Keratinocyte (primary cell): ENCODE results near the gene SCRN1. TPM values are rescaled to one million over a fixed set of nuclear protein-coding genes. Genes with fewer than 3 reads are reported as not detected.

Source experiments
- DNase-seq: peaks from one replicate; pipeline ENCODE4 v3.0.0-alpha.2; 2011; ENCODE audit warnings: low read depth, missing footprints, low spot score
- FAIRE-seq: peaks from 2 replicates; lab custom pipeline; 2011; peaks lifted over from hg19 to GRCh38; lab: Jason Lieb, UNC
- H2AFZ ChIP-seq: 2 replicates; pipeline ENCODE4 v1.6.0; 2012; ENCODE audit warnings: low read length, control low read depth, inconsistent platforms; ENCODE audit not compliant: control insufficient read depth
- H3K27ac ChIP-seq: 2 replicates; pipeline ENCODE4 v1.5.1; 2011; ENCODE audit warnings: low read length; ENCODE audit not compliant: control insufficient read depth, insufficient read depth
- H3K27me3 ChIP-seq: 3 replicates; pipeline ENCODE4 v1.6.0; 2011; ENCODE audit warnings: low read length; ENCODE audit not compliant: control insufficient read depth, insufficient read depth; ENCODE audit errors: extremely low read depth
- H3K36me3 ChIP-seq, 2 experiments: 2 replicates in 1 of 2; 3 replicates in 1 of 2; pipeline ENCODE4 v1.5.1; 2011; ENCODE audit warnings: low read length in 2 of 2, mild to moderate bottlenecking in 1 of 2; ENCODE audit not compliant: control insufficient read depth in 2 of 2, insufficient read depth in 2 of 2; ENCODE audit errors: extremely low read depth in 1 of 2
- H3K4me1 ChIP-seq: 3 replicates; pipeline ENCODE4 v1.5.1; 2011; ENCODE audit warnings: low read length; ENCODE audit not compliant: control insufficient read depth, insufficient read depth; ENCODE audit errors: extremely low read depth
- H3K4me2 ChIP-seq: 3 replicates; pipeline ENCODE4 v1.6.0; 2011; ENCODE audit warnings: low read depth, low read length; ENCODE audit not compliant: control insufficient read depth, insufficient read depth; ENCODE audit errors: extremely low read depth
- H3K4me3 ChIP-seq, 3 experiments: fragments of 200-600 bp in 1 of 3; sonication (generic) in 1 of 3; 2 replicates in 2 of 3; 3 replicates in 1 of 3; pipeline ENCODE4 v1.5.1; 2011 to 2016; ENCODE audit warnings: low read length in 3 of 3, mild to moderate bottlenecking in 3 of 3, control low read depth in 2 of 3, inconsistent platforms in 1 of 3, low read depth in 1 of 3, mixed read lengths in 1 of 3, mixed run types in 1 of 3, moderate library complexity in 1 of 3; ENCODE audit not compliant: control insufficient read depth in 2 of 3, insufficient read depth in 2 of 3; ENCODE audit errors: extremely low read depth in 1 of 3
- H3K79me2 ChIP-seq: 2 replicates; pipeline ENCODE4 v1.6.0; 2012; ENCODE audit warnings: low read length; ENCODE audit not compliant: control insufficient read depth, insufficient read depth
- H3K9ac ChIP-seq: 3 replicates; pipeline ENCODE4 v1.6.0; 2011; ENCODE audit warnings: low read length; ENCODE audit not compliant: control insufficient read depth, insufficient read depth; ENCODE audit errors: extremely low read depth
- H3K9me1 ChIP-seq: 3 replicates; pipeline ENCODE4 v1.6.0; 2011; ENCODE audit warnings: low read length; ENCODE audit not compliant: control insufficient read depth, insufficient read depth; ENCODE audit errors: extremely low read depth
- H3K9me3 ChIP-seq: 2 replicates; pipeline ENCODE4 v1.5.1; 2012; ENCODE audit warnings: low read depth, low read length; ENCODE audit not compliant: control insufficient read depth
- H4K20me1 ChIP-seq: 3 replicates; pipeline ENCODE4 v1.6.0; 2011; ENCODE audit warnings: low read length; ENCODE audit not compliant: control insufficient read depth, insufficient read depth; ENCODE audit errors: extremely low read depth
- EZH2 ChIP-seq: IDR thresholded peaks from one replicate; pipeline ENCODE4 v1.6.1; 2012; ENCODE audit warnings: inconsistent platforms, mild to moderate bottlenecking, low read length, moderate library complexity
- dilution Hi-C: fragments of 300-500 bp; cut with MboI; formaldehyde crosslinking; loops from one replicate; pipeline ENCODE4 v1.7.0; 2020; ENCODE audit warnings: low sequenced_read_pairs; ENCODE audit not compliant: extremely low pct_ligation_motif_present
- polyA plus RNA-seq, 5 experiments: library from polyadenylated mRNA; depleted of rRNA in 3 of 5; stranded (reverse) in 3 of 5; stranded (forward) in 1 of 5; unstranded in 1 of 5; fragments of >200 nt; gene quantifications; 1 replicate in 1 of 5; 2 replicates in 3 of 5; 3 replicates in 1 of 5; pipeline versions ENCODE4 v1.2.1 to v1.2.3, GENCODE V29; 2011 to 2012; ENCODE audit warnings: missing spikeins in 2 of 5, low read depth in 1 of 5, low replicate concordance in 1 of 5
- TF ChIP-seq, protein P1 (sequence below), 3 experiments: IDR thresholded peaks in 1 of 3; conservative IDR thresholded peaks in 1 of 3; optimal IDR thresholded peaks in 1 of 3; 2 replicates in 2 of 3; 3 replicates in 1 of 3; pipeline versions ENCODE3 to v1.5.1; 2011; ENCODE audit warnings: low read length in 3 of 3, mild to moderate bottlenecking in 3 of 3, moderate library complexity in 2 of 3, control low read depth in 1 of 3, inconsistent platforms in 1 of 3; ENCODE audit not compliant: insufficient read depth in 2 of 3; ENCODE audit errors: extremely low read depth in 1 of 3

The SCRN1 gene
- polyA plus RNA-seq, 1 donor (not counting 4 experiments of a cell fraction or from before 2014, with no cell fraction given): 52.3 TPM

DNA sequence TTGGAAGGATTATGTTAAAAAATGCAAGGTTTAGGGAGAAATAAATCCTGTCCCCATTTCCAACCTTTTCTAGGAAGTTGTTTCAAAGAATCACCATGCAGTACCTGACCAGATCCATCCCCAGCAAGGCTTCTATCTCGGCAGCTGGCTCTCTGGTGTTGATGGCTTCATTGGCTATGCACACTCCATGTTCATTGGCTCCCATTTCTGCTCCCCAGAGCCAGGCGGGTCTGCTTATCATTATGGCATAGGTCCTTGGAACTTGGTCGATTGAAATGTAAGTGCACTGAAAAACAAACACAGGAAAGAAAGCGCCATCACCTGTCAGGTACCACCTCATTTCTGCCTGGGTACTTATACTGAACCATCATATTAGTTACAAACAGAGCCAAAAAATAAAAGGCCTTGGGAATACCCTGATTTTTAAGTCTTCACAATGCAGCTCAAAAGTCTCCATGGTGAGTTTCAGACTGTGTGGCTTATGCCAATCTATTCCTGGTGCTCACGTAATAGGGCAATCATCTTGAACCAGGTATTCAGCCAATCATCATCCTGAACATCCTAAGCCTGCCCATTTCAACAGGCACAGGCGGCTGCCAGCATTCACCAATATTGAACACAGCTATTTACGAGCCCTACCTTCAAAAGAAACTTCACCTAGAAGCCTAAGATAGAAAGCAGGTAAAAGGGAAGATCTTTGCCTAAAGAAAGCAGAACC is 34.4 kb downstream of the SCRN1 start:
- dilution Hi-C loops: no loop called here
- H3K4me2 ChIP-seq: no peak overlapping the region
- no peaks in the 10 kb centered on the region for H4K20me1 ChIP-seq
- DNase-seq: no peak
- H2AFZ ChIP-seq: no peak overlapping the region
- no peaks in the 10 kb centered on the region for H3K9me1 ChIP-seq
- H3K27ac ChIP-seq: no peak overlapping the region
- H3K4me1 ChIP-seq: no peaks in the 10 kb centered on the region
- TF ChIP-seq, protein P1, sequence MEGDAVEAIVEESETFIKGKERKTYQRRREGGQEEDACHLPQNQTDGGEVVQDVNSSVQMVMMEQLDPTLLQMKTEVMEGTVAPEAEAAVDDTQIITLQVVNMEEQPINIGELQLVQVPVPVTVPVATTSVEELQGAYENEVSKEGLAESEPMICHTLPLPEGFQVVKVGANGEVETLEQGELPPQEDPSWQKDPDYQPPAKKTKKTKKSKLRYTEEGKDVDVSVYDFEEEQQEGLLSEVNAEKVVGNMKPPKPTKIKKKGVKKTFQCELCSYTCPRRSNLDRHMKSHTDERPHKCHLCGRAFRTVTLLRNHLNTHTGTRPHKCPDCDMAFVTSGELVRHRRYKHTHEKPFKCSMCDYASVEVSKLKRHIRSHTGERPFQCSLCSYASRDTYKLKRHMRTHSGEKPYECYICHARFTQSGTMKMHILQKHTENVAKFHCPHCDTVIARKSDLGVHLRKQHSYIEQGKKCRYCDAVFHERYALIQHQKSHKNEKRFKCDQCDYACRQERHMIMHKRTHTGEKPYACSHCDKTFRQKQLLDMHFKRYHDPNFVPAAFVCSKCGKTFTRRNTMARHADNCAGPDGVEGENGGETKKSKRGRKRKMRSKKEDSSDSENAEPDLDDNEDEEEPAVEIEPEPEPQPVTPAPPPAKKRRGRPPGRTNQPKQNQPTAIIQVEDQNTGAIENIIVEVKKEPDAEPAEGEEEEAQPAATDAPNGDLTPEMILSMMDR (optimal IDR thresholded peaks at IDR 0.05 in 1 of 3, IDR thresholded peaks at IDR 0.05 in 1 of 3, conservative IDR thresholded peaks at IDR 0.05 in 1 of 3; ENCODE audit: extremely low read depth in 1 of 3, insufficient read depth in 2 of 3, low read length in 3 of 3): no peak
- no peak for TF ChIP-seq EZH2
- H3K9ac ChIP-seq: no peak overlapping the region
- H3K79me2 ChIP-seq: peaks cover 2% of the 10 kb centered on the region
- no peaks in the 10 kb centered on the region for H3K9me3 ChIP-seq
- H3K4me3 ChIP-seq: no peak overlapping the region
- no peak for FAIRE-seq
- no peaks in the 10 kb centered on the region for H3K27me3 ChIP-seq
- peaks cover 4 to 20% of the 10 kb centered on the region in 2 experiments for H3K36me3 ChIP-seq

DNA sequence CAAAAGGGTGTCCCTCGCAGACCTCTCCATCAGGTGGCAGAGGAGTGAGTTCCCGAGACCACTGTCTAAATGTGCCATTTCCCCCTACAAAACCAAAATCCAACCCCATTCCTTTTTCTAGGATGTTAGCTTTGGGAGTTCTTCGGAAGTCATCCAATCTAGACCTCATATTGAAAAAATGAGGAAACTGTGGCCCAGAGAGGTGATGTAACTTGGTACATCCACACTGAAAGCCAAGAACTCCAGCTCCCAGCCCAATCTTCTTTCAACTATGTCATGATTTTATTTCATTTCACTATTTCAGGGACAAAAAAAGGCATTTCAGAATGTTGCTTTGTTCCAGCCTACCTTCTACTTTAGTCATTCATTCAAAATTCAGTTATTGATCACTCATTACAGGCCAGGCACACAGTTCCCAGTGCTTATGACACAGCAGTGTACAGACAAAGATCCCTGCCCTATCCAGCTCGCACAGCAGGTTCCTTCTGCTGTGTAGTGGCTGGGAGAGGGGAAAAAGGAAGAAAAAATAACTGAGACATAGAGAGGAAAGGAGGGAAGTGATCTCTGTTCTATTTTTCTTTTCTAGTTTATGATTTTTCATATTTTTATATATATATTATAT is 35.8 kb downstream of the SCRN1 start:
- H3K4me3 ChIP-seq: no peak overlapping the region
- peaks cover 9 to 23% of the 10 kb centered on the region in 2 experiments for H3K36me3 ChIP-seq
- no peaks in the 10 kb centered on the region for H4K20me1 ChIP-seq
- H3K27ac ChIP-seq: no peak overlapping the region
- H3K9ac ChIP-seq: no peak overlapping the region
- H3K27me3 ChIP-seq: no peaks in the 10 kb centered on the region
- H3K4me1 ChIP-seq: no peaks in the 10 kb centered on the region
- H3K4me2 ChIP-seq: no peak overlapping the region
- H3K79me2 ChIP-seq: peaks cover 2% of the 10 kb centered on the region
- DNase-seq: no peak
- dilution Hi-C loops: no loop called here
- H3K9me3 ChIP-seq: no peaks in the 10 kb centered on the region
- FAIRE-seq: peak; percentile 5
- no peaks in the 10 kb centered on the region for H3K9me1 ChIP-seq
- no peak for TF ChIP-seq EZH2
- TF ChIP-seq, protein P1 (optimal IDR thresholded peaks at IDR 0.05 in 1 of 3, IDR thresholded peaks at IDR 0.05 in 1 of 3, conservative IDR thresholded peaks at IDR 0.05 in 1 of 3; ENCODE audit: extremely low read depth in 1 of 3, insufficient read depth in 2 of 3, low read length in 3 of 3): no peak
- no peak overlapping the region for H2AFZ ChIP-seq
